GM12878 (cell line): ENCODE data around the gene SH2D2A. TPM values are rescaled to one million over a fixed set of nuclear protein-coding genes. Genes with fewer than 3 reads are reported as not detected.

Experiments
- ATAC-seq: fragments of 200-7000 bp; cut with Tn5 transposase; 3 replicates; pipeline ENCODE4 v1.9.1; 2020; ENCODE audit warnings: mild to moderate bottlenecking, moderate library complexity
- BruUV-seq: library from RNA; stranded (reverse); fragments of 400-500 nt; replicated peaks from 2 replicates; lab custom pipeline; 2021; lab: Mats Ljungman, UMichigan
- CTCF ChIA-PET: fragments of 300-600 bp; sonication (Branson Sonifier 250); formaldehyde crosslinking; extraction: SDS; loops from one replicate; lab custom pipeline; 2021; ENCODE audit warnings: inconsistent platforms; lab: Yijun Ruan, JAX
- POLR2A ChIA-PET: fragments of 350-600 bp; formaldehyde crosslinking; extraction: SDS; loops from one replicate; lab custom pipeline; 2021; ENCODE audit warnings: inconsistent platforms; lab: Charles Lee
- RAD21 ChIA-PET: fragments of 300-600 bp; sonication (Branson Sonifier 250); formaldehyde crosslinking; loops from one replicate; lab custom pipeline; 2023; ENCODE audit warnings: antibody characterized with exemption; ENCODE audit not compliant: unreplicated experiment; lab: Charles Lee
- SMC1A ChIA-PET: fragments of 300-600 bp; sonication (Branson Sonifier 250); formaldehyde crosslinking; loops from one replicate; lab custom pipeline; 2023; ENCODE audit not compliant: unreplicated experiment, uncharacterized antibody; lab: Charles Lee
- DNase-seq: peaks from one replicate; pipeline ENCODE4 v3.0.0-alpha.2; 2011; ENCODE audit warnings: low read depth, low spot score
- FAIRE-seq: peaks from 3 replicates; lab custom pipeline; 2011; peaks lifted over from hg19 to GRCh38; lab: Jason Lieb, UNC
- H2AFZ ChIP-seq: 2 replicates; pipeline ENCODE4 v1.6.0; 2011; ENCODE audit warnings: low read depth, low read length, control low read depth; ENCODE audit not compliant: control insufficient read depth
- H3K27ac ChIP-seq: 2 replicates; pipeline ENCODE4 v1.5.1; 2011; ENCODE audit warnings: control low read depth; ENCODE audit not compliant: control insufficient read depth, insufficient read depth
- H3K27me3 ChIP-seq, 2 experiments: replicated peaks in 1 of 2; 2 replicates each; pipeline versions ENCODE4 v1.6.0 to v1.6.1; 2011; ENCODE audit warnings: low read length in 1 of 2; ENCODE audit not compliant: control insufficient read depth in 2 of 2, insufficient read depth in 2 of 2
- H3K36me3 ChIP-seq, 2 experiments: 2 replicates each; pipeline ENCODE4 v1.5.1; 2011; ENCODE audit warnings: low read length in 1 of 2; ENCODE audit not compliant: control insufficient read depth in 2 of 2, insufficient read depth in 2 of 2
- H3K4me1 ChIP-seq: 2 replicates; pipeline ENCODE4 v1.6.1; 2011; ENCODE audit warnings: mild to moderate bottlenecking, low read length, moderate library complexity, mixed read lengths; ENCODE audit not compliant: control insufficient read depth, insufficient read depth
- H3K4me2 ChIP-seq: 2 replicates; pipeline ENCODE4 v1.6.0; 2011; ENCODE audit warnings: control low read depth; ENCODE audit not compliant: control insufficient read depth, insufficient read depth
- H3K4me3 ChIP-seq: fragments of 200-600 bp; sonication (generic); 2 replicates; pipeline ENCODE4 v1.5.1; 2016
- H3K79me2 ChIP-seq: 2 replicates; pipeline ENCODE4 v1.6.0; 2011; ENCODE audit warnings: low read length; ENCODE audit not compliant: control insufficient read depth, insufficient read depth
- H3K9ac ChIP-seq: 2 replicates; pipeline ENCODE4 v1.8.0; 2011; ENCODE audit warnings: low read length, control low read depth, mixed read lengths; ENCODE audit not compliant: control insufficient read depth, insufficient read depth
- H3K9me3 ChIP-seq: replicated peaks from 3 replicates; pipeline ENCODE4 v1.5.1; 2011; ENCODE audit warnings: mild to moderate bottlenecking, low read length; ENCODE audit not compliant: control insufficient read depth, insufficient read depth
- H4K20me1 ChIP-seq: 2 replicates; pipeline ENCODE4 v1.6.0; 2011; ENCODE audit not compliant: control insufficient read depth, insufficient read depth
- CEBPB ChIP-seq, 2 experiments: fragments of 150-350 bp in 1 of 2; IDR thresholded peaks; 2 replicates each; pipeline ENCODE4 v1.6.1; 2012 to 2014; ENCODE audit warnings: low read depth in 2 of 2, low read length in 2 of 2, borderline replicate concordance in 1 of 2, inconsistent platforms in 1 of 2
- JUNB ChIP-seq: IDR thresholded peaks from 2 replicates; pipeline ENCODE4 v1.6.1; 2016; ENCODE audit warnings: antibody characterized with exemption, mild to moderate bottlenecking
- KLF5 ChIP-seq: fragments of 450-650 bp; IDR thresholded peaks from 2 replicates; pipeline ENCODE4 v1.6.1; 2014; ENCODE audit warnings: mild to moderate bottlenecking; ENCODE audit not compliant: partially characterized antibody
- PML ChIP-seq: IDR thresholded peaks from 2 replicates; pipeline ENCODE4 v1.6.1; 2012; ENCODE audit warnings: low read length, inconsistent platforms
- POLR2A ChIP-seq: IDR thresholded peaks from 2 replicates; pipeline ENCODE4 v1.6.1; 2011; ENCODE audit warnings: low read depth, mild to moderate bottlenecking, low read length
- POU2F2 ChIP-seq: IDR thresholded peaks from 3 replicates; pipeline ENCODE4 v1.6.1; 2011; ENCODE audit warnings: low read depth, mild to moderate bottlenecking, low read length, borderline replicate concordance
- SMC3 ChIP-seq: IDR thresholded peaks from 2 replicates; pipeline ENCODE4 v1.6.1; 2011; ENCODE audit warnings: low read length, improper control_type of control experiment, borderline replicate concordance
- TBL1XR1 ChIP-seq: IDR thresholded peaks from 2 replicates; pipeline ENCODE4 v1.6.1; 2012; ENCODE audit warnings: low read depth, low read length, improper control_type of control experiment
- ZBED1 ChIP-seq: IDR thresholded peaks from 2 replicates; pipeline ENCODE4 v1.6.1; 2016; ENCODE audit warnings: borderline replicate concordance
- WGBS: methylation state at CpG from one replicate; pipeline ENCODE4 v1.1.6; 2016; ENCODE audit warnings: low lambda C conversion rate; ENCODE audit not compliant: insufficient replicate concordance, insufficient coverage; ENCODE audit errors: missing lambda C conversion rate; 5-methylcytosine and 5-hydroxymethylcytosine counted together
- in situ Hi-C: fragments of 300-500 bp; cut with MboI; formaldehyde crosslinking; loops from 9 replicates; pipeline ENCODE4 v1.14.3; 2018; ENCODE audit warnings: mixed read lengths
- intact Hi-C: fragments of 100-400 bp; cut with micrococcal nuclease; formaldehyde crosslinking; loops from one replicate; pipeline ENCODE4 v1.14.2; 2022; ENCODE audit not compliant: unreplicated experiment
- polyA plus RNA-seq, 11 experiments: library from polyadenylated mRNA; depleted of rRNA in 4 of 11; unstranded in 6 of 11; stranded (reverse) in 5 of 11; fragments of >200 nt; fragmentation: Nextera tagmentation in 4 of 11; fragmentation: Illumina TruSeq in 1 of 11; extraction: Ambion mirVana in 4 of 11; extraction: Trizol in 1 of 11; gene quantifications; 1 replicate in 1 of 11; 2 replicates in 10 of 11; pipeline versions ENCODE4 v1.2.1 to v1.2.3, GENCODE V29; 2011 to 2016; ENCODE audit warnings: inconsistent platforms in 2 of 11, missing spikeins in 2 of 11, low read depth in 1 of 11
- total RNA-seq, 4 experiments: library from RNA; depleted of rRNA in 3 of 4; stranded (reverse); fragments of >200 nt in 3 of 4; fragmentation: Illumina TruSeq in 1 of 4; extraction: Trizol in 1 of 4; gene quantifications; 2 replicates each; pipeline versions ENCODE4 v1.2.1 to v1.2.3, GENCODE V29; 2013 to 2021
- TF ChIP-seq, protein P1 (sequence below): fragments of 450-650 bp; IDR thresholded peaks from 2 replicates; pipeline ENCODE4 v1.6.1; 2018; ENCODE audit warnings: mild to moderate bottlenecking, low read depth, moderate library complexity; ENCODE audit not compliant: partially characterized antibody
- TF ChIP-seq, protein P2 (sequence below): fragments of 450-650 bp; IDR thresholded peaks from 2 replicates; pipeline ENCODE4 v1.6.1; 2018; ENCODE audit warnings: borderline replicate concordance, mild to moderate bottlenecking; ENCODE audit not compliant: partially characterized antibody
- TF ChIP-seq, protein P3 (sequence below): fragments of 450-650 bp; IDR thresholded peaks from 2 replicates; pipeline ENCODE4 v1.6.1; 2017; ENCODE audit warnings: borderline replicate concordance
- TF ChIP-seq, protein P4 (sequence below), 3 experiments: IDR thresholded peaks in 2 of 3; conservative IDR thresholded peaks in 1 of 3; 2 replicates each; pipeline ENCODE4 v1.5.1; 2011; ENCODE audit warnings: low read depth in 3 of 3, low read length in 3 of 3, mild to moderate bottlenecking in 3 of 3, control low read depth in 2 of 3, moderate library complexity in 2 of 3, inconsistent platforms in 1 of 3, mixed read lengths in 1 of 3; ENCODE audit not compliant: control insufficient read depth in 2 of 3, insufficient read depth in 1 of 3; ENCODE audit errors: extremely low read depth in 1 of 3

The SH2D2A gene
- total and polyA plus RNA-seq, 10 of the 15 experiments (the other 5 are each of a cell fraction or from before 2014, with no cell fraction given), result 0.72 to 15.9 (median 7.0) TPM

- RAD21 ChIA-PET, result interaction anchor here (0.6 to 5.0 kb wide), 9 partner anchors 12 to 93 kb away, joined by 3 to 59 read pairs (median 4); partner anchors contain the start of genes HDGF, ISG20L2, METTL25B and MRPL24
- BruUV-seq, result TSS peak; percentile 92
- in situ Hi-C loops, result no loop called here
- TF ChIP-seq, protein P1, sequence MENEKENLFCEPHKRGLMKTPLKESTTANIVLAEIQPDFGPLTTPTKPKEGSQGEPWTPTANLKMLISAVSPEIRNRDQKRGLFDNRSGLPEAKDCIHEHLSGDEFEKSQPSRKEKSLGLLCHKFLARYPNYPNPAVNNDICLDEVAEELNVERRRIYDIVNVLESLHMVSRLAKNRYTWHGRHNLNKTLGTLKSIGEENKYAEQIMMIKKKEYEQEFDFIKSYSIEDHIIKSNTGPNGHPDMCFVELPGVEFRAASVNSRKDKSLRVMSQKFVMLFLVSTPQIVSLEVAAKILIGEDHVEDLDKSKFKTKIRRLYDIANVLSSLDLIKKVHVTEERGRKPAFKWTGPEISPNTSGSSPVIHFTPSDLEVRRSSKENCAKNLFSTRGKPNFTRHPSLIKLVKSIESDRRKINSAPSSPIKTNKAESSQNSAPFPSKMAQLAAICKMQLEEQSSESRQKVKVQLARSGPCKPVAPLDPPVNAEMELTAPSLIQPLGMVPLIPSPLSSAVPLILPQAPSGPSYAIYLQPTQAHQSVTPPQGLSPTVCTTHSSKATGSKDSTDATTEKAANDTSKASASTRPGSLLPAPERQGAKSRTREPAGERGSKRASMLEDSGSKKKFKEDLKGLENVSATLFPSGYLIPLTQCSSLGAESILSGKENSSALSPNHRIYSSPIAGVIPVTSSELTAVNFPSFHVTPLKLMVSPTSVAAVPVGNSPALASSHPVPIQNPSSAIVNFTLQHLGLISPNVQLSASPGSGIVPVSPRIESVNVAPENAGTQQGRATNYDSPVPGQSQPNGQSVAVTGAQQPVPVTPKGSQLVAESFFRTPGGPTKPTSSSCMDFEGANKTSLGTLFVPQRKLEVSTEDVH, result no peak
- TF ChIP-seq CEBPB (IDR thresholded peaks at IDR 0.05; ENCODE audit: borderline replicate concordance in 1 of 2, low read depth in 2 of 2, low read length in 2 of 2), result no peak
- no peak for TF ChIP-seq PML
- no peak for TF ChIP-seq KLF5
- no peak for TF ChIP-seq SMC3
- no peak for TF ChIP-seq ZBED1
- TF ChIP-seq JUNB, result no peak
- TF ChIP-seq, protein P2, sequence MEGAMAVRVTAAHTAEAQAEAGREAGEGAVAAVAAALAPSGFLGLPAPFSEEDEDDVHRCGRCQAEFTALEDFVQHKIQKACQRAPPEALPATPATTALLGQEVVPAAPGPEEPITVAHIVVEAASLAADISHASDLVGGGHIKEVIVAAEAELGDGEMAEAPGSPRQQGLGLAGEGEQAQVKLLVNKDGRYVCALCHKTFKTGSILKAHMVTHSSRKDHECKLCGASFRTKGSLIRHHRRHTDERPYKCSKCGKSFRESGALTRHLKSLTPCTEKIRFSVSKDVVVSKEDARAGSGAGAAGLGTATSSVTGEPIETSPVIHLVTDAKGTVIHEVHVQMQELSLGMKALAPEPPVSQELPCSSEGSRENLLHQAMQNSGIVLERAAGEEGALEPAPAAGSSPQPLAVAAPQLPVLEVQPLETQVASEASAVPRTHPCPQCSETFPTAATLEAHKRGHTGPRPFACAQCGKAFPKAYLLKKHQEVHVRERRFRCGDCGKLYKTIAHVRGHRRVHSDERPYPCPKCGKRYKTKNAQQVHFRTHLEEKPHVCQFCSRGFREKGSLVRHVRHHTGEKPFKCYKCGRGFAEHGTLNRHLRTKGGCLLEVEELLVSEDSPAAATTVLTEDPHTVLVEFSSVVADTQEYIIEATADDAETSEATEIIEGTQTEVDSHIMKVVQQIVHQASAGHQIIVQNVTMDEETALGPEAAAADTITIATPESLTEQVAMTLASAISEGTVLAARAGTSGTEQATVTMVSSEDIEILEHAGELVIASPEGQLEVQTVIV, result no peak
- TF ChIP-seq, protein P3, sequence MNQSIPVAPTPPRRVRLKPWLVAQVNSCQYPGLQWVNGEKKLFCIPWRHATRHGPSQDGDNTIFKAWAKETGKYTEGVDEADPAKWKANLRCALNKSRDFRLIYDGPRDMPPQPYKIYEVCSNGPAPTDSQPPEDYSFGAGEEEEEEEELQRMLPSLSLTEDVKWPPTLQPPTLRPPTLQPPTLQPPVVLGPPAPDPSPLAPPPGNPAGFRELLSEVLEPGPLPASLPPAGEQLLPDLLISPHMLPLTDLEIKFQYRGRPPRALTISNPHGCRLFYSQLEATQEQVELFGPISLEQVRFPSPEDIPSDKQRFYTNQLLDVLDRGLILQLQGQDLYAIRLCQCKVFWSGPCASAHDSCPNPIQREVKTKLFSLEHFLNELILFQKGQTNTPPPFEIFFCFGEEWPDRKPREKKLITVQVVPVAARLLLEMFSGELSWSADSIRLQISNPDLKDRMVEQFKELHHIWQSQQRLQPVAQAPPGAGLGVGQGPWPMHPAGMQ, result no peak
- TF ChIP-seq TBL1XR1, result no peak
- TF ChIP-seq POU2F2, result peak; percentile 9; the same call in 1 of the 3 replicates
- TF ChIP-seq, protein P4, sequence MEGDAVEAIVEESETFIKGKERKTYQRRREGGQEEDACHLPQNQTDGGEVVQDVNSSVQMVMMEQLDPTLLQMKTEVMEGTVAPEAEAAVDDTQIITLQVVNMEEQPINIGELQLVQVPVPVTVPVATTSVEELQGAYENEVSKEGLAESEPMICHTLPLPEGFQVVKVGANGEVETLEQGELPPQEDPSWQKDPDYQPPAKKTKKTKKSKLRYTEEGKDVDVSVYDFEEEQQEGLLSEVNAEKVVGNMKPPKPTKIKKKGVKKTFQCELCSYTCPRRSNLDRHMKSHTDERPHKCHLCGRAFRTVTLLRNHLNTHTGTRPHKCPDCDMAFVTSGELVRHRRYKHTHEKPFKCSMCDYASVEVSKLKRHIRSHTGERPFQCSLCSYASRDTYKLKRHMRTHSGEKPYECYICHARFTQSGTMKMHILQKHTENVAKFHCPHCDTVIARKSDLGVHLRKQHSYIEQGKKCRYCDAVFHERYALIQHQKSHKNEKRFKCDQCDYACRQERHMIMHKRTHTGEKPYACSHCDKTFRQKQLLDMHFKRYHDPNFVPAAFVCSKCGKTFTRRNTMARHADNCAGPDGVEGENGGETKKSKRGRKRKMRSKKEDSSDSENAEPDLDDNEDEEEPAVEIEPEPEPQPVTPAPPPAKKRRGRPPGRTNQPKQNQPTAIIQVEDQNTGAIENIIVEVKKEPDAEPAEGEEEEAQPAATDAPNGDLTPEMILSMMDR (IDR thresholded peaks at IDR 0.05 in 2 of 3, conservative IDR thresholded peaks at IDR 0.05 in 1 of 3; ENCODE audit: control insufficient read depth in 2 of 3, extremely low read depth in 1 of 3, insufficient read depth in 1 of 3, low read depth in 3 of 3, low read length in 3 of 3), result 0 out of 6 replicates have a peak, but pooled peaks of 1 of the 3 experiments have one; percentile 2
- TF ChIP-seq POLR2A, result 0 out of 2 replicates have a peak, but pooled peaks have one; percentile 36
Observed at GRCh38 chr1:156766298-156767100, 50.1 kb downstream of the SH2D2A start.

More at GRCh38 chr1:156766298-156767100, 50.1 kb downstream of the SH2D2A start:
- Histone ChIP-seq H3K4me1 (no peaks in the 10 kb centered on the region), H3K27me3 (no peaks in the 10 kb centered on the region), H3K4me3 (peak overlapping the region; percentile 87), H3K27ac (peak overlapping the region; percentile 86), H4K20me1 (no peaks in the 10 kb centered on the region), H3K79me2 (peaks cover 49% of the 10 kb centered on the region), H3K9ac (peak overlapping the region; percentile 92), H2AFZ (peak overlapping the region; percentile 95), H3K36me3 (peaks cover 0 to 8% of the 10 kb centered on the region in 2 experiments; a peak in 2 of 4 replicates), H3K4me2 (peak overlapping the region; percentile 99), H3K9me3 (no peaks in the 10 kb centered on the region)
- ChIA-PET CTCF (interaction anchor here (0.6 to 9.6 kb wide), 12 partner anchors 9 to 1631 kb away, joined by 3 to 152 read pairs (median 4); partner anchors contain the start of genes CRABP2, HDGF, ISG20L2 and METTL25B), POLR2A (interaction anchor here (0.6 to 6.9 kb wide), 7 partner anchors 10 to 534 kb away, joined by 4 to 71 read pairs (median 7); partner anchors contain the start of genes HDGF, ISG20L2, METTL25B and MRPL24), SMC1A (interaction anchor here (0.6 to 11.8 kb wide), 10 partner anchors 10 to 124 kb away, joined by 3 to 108 read pairs (median 6); partner anchors contain the start of genes HDGF, ISG20L2, METTL25B and MRPL24)
- 9% methylated on average over 14 of the region's 14 CpGs for WGBS
- FAIRE-seq (peak; percentile 72), DNase-seq (no peak), ATAC-seq (peak; percentile 7)
- intact Hi-C loops, result loop anchor here (1.0 to 5.0 kb wide), 4 partner anchors 15 to 264 kb away; partner anchors contain the start of genes HDGF, ISG20L2, MEF2D and METTL25B
